ENCODE data around the gene SHISA6.

The SHISA6 gene

GRCh38 chr17:11372692-11373091, 131.7 kb downstream of the SHISA6 start:
- TF ChIP-seq CSDC2 (CRISPR knock-in tag; IDR thresholded peaks at IDR 0.05), result no peak
- no peak for TF ChIP-seq SNAI2 (CRISPR knock-in tag; IDR thresholded peaks at IDR 0.05)
- TF ChIP-seq TSHZ2 (CRISPR knock-in tag; IDR thresholded peaks at IDR 0.05), result no peak
- no peak for TF ChIP-seq GLIS3 (CRISPR knock-in tag; IDR thresholded peaks at IDR 0.05)
- TF ChIP-seq ZC3H10 (CRISPR knock-in tag; IDR thresholded peaks at IDR 0.05), result no peak
- no peak for TF ChIP-seq TCF4 (CRISPR knock-in tag; IDR thresholded peaks at IDR 0.05; ENCODE audit: borderline replicate concordance)
- TF ChIP-seq ZFP30 (CRISPR knock-in tag; IDR thresholded peaks at IDR 0.05), result no peak
- TF ChIP-seq ZNF70 (CRISPR knock-in tag; IDR thresholded peaks at IDR 0.05), result no peak
- TF ChIP-seq PPARA (CRISPR knock-in tag; IDR thresholded peaks at IDR 0.05; ENCODE audit: borderline replicate concordance), result no peak
- TF ChIP-seq CREB5 (CRISPR knock-in tag; IDR thresholded peaks at IDR 0.05; ENCODE audit: low read depth), result no peak
- no peak for TF ChIP-seq ZFP3 (CRISPR knock-in tag; IDR thresholded peaks at IDR 0.05)
- TF ChIP-seq ESRRG (CRISPR knock-in tag; IDR thresholded peaks at IDR 0.05), result no peak
- no peak for TF ChIP-seq BACH2 (CRISPR knock-in tag; IDR thresholded peaks at IDR 0.05; ENCODE audit: borderline replicate concordance)
- no peak for TF ChIP-seq OSR1 (CRISPR knock-in tag; IDR thresholded peaks at IDR 0.05)
- TF ChIP-seq ARNTL (CRISPR knock-in tag; IDR thresholded peaks at IDR 0.05; ENCODE audit: borderline replicate concordance, low read depth), result no peak
- no peak for TF ChIP-seq ZNF565 (CRISPR knock-in tag; conservative IDR thresholded peaks at IDR 0.05; ENCODE audit: low read depth)
- TF ChIP-seq RARB (CRISPR knock-in tag; IDR thresholded peaks at IDR 0.05), result no peak
- no peak for TF ChIP-seq POU6F1 (CRISPR knock-in tag; IDR thresholded peaks at IDR 0.05; ENCODE audit: borderline replicate concordance, low read depth)
- ATAC-seq, result no peak

GRCh38 chr17:11378506-11378905, 137.5 kb downstream of the SHISA6 start:
- ATAC-seq, result no peak
- TF ChIP-seq CSRNP3 (CRISPR knock-in tag; IDR thresholded peaks at IDR 0.05) (no peak), RARB (CRISPR knock-in tag; IDR thresholded peaks at IDR 0.05) (no peak), ZNF565 (CRISPR knock-in tag; conservative IDR thresholded peaks at IDR 0.05; ENCODE audit: low read depth) (no peak), TOX (CRISPR knock-in tag; IDR thresholded peaks at IDR 0.05; ENCODE audit: borderline replicate concordance) (no peak), BACH2 (CRISPR knock-in tag; IDR thresholded peaks at IDR 0.05; ENCODE audit: borderline replicate concordance) (no peak), PATZ1 (CRISPR knock-in tag; IDR thresholded peaks at IDR 0.05; ENCODE audit: borderline replicate concordance) (no peak), TCF4 (CRISPR knock-in tag; IDR thresholded peaks at IDR 0.05; ENCODE audit: borderline replicate concordance) (no peak), ZFP30 (CRISPR knock-in tag; IDR thresholded peaks at IDR 0.05) (no peak), ARNTL (CRISPR knock-in tag; IDR thresholded peaks at IDR 0.05; ENCODE audit: borderline replicate concordance, low read depth) (no peak)

GRCh38 chr17:11380761-11381160, 139.7 kb downstream of the SHISA6 start:
- ATAC-seq, result no peak

More at GRCh38 chr17:11380761-11381160, 139.7 kb downstream of the SHISA6 start:
- TF ChIP-seq BACH2 (CRISPR knock-in tag; IDR thresholded peaks at IDR 0.05; ENCODE audit: borderline replicate concordance) (no peak), POU6F1 (CRISPR knock-in tag; IDR thresholded peaks at IDR 0.05; ENCODE audit: borderline replicate concordance, low read depth) (no peak)

All from SK-N-SH treated with all-trans-retinoic acid at 6 μM for 48 hours (cell line).